IPS-NIHi7 (cell line): Measurements from ENCODE around the gene MGAT1.
"Not testable (repeated sequence)": the region's sequence is repeated elsewhere in the genome, so short reads cannot be mapped to it uniquely, and the experiment has no call there.

Experiments used
- DNase-seq: peaks from one replicate; pipeline ENCODE4 v3.0.0; 2012; ENCODE audit warnings: mixed read lengths; ENCODE audit errors: extremely low spot score

Gene MGAT1

GRCh38 chr5:180806351-180807011 is 3.9 kb upstream of the MGAT1 start:
- DNase-seq: no peak

GRCh38 chr5:180804129-180804618 is 1.6 kb upstream of the MGAT1 start:
- DNase-seq: no peak

- peak; percentile 63 for DNase-seq
Measured at GRCh38 chr5:180803181-180804128, 849 bp upstream of the MGAT1 start.

GRCh38 chr5:180801596-180802324 is 846 bp downstream of the MGAT1 start:
- no peak for DNase-seq

- DNase-seq: no peak
Measured at GRCh38 chr5:180799902-180800801, 2.5 kb downstream of the MGAT1 start.

GRCh38 chr5:180799194-180799593 is 3.4 kb downstream of the MGAT1 start:
- DNase-seq: peak; percentile 64

- DNase-seq: no peak
Measured at GRCh38 chr5:180798193-180798592, 4.4 kb downstream of the MGAT1 start.

GRCh38 chr5:180797256-180798192 is 5.1 kb downstream of the MGAT1 start:
- DNase-seq: no peak

- no peak for DNase-seq
Measured at GRCh38 chr5:180795771-180796313, 6.8 kb downstream of the MGAT1 start.

- DNase-seq: no peak
Measured at GRCh38 chr5:180792965-180793287, 9.7 kb downstream of the MGAT1 start.

- no peak for DNase-seq
Measured at GRCh38 chr5:180792287-180792964, 10.2 kb downstream of the MGAT1 start.

- no peak for DNase-seq
Measured at GRCh38 chr5:180791611-180792213, 10.9 kb downstream of the MGAT1 start.

GRCh38 chr5:180790524-180790923 is 12.1 kb downstream of the MGAT1 start:
- DNase-seq: no peak

GRCh38 chr5:180790020-180790419 is 12.6 kb downstream of the MGAT1 start:
- DNase-seq: peak; percentile 48

- not testable (repeated sequence) for DNase-seq
Measured at GRCh38 chr5:180788651-180789410, 13.8 kb downstream of the MGAT1 start.

- DNase-seq: peak; percentile 38
Measured at GRCh38 chr5:180787711-180788431, 14.7 kb downstream of the MGAT1 start.
